Stimulated activated CD8-positive, alpha-beta memory T cell treated with anti-CD3 and anti-CD28 coated beads, Interleukin-15, amount 100 ng/mL, for 24 hours (primary cell): ENCODE measurements around the gene APOBEC3B.
"Not testable (repeated sequence)": the region's sequence is repeated elsewhere in the genome, so short reads cannot be mapped to it uniquely, and the experiment has no call there.

Experiments
- DNase-seq: peaks from one replicate; pipeline ENCODE4 v3.0.0-alpha.2; 2020; ENCODE audit warnings: low read depth

APOBEC3B gene

DNA sequence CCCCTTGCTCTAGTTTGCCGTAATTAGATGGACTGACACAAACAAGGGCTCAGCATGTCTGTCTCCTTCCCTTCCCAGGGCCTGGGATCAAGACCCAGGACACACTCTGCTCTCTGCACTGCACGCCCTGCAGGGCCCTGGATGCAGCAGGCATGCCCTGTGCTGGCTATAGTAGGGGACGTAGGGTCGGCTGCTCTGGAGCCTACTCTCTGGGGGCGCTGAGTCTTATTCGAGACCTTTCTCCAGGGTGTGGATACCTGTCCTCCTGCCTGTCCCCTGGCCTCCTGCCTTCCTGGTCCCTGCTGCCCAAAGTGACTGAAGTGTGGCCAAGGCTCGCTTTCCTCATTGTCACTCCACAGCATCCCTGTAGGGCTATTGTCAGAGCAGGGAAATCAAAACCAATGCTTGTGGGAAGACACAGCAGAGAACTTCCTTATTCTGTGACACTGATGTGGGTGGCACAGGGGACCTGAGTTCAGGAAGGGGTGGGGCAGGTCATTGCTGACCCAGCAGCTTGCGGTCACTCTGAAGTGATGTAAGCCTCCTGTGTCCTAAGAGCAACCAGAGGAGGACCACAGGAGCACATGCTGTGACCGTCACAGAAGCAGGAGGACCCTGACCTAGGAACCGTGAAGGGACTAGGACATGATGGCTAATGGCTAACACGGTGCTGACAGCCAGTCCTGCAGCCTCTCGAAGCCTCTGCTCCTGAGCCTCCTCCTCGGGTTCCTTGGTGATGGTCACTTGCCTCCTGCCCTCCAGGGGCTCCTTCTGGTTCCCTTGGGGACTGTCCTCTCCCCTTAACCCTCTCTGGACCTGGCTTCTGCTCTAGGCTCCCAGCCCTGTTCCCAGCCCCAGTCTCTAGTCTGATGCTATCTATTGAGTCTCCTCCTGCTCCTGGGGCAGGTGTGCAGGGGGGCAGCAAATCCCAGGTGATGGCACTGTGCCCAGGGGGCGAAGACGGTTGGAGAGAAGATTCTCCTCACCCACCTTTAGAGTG is 14.4 kb upstream of the APOBEC3B start:
- DNase-seq = no peak

DNA sequence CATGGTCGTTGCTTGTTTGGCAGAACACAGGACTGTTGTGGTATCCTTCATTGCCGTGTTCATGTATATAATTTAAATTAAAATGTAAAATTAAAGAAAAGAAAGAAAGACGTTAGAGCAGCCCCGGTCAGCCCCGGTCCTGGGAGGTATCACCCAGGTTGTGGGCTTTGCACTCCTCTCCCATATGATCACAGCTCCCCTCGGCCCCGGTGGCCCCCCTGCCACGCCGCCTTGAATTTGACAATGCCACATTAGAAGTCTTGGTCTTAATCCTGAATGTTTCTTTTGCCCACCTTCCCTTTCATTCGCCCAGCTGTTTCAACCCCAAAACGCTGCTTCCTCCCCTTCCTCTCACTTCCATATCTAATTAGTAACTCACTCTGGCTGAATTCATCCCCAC is 13.3 kb upstream of the APOBEC3B start:
- DNase-seq = no peak

DNA sequence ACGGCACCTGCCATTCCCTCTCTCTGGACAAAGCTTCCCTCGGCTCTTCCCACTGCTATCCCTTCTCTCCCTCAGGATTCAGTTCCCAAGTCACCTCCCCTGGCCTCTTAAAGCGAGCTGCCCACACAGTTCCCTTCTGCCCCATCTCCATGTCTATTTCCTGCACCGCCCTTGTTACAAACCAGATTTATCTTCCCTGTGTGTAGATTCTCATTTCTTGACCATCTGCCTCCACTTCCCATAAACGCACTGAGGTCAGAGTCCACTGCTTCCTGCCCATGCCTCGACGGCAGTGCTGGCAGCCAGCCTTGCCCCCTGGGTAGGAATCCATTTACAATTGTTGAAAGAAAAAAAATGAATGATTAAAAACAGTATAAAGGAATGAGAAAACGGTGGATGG is 11.6 kb upstream of the APOBEC3B start:
- DNase-seq = no peak

DNA sequence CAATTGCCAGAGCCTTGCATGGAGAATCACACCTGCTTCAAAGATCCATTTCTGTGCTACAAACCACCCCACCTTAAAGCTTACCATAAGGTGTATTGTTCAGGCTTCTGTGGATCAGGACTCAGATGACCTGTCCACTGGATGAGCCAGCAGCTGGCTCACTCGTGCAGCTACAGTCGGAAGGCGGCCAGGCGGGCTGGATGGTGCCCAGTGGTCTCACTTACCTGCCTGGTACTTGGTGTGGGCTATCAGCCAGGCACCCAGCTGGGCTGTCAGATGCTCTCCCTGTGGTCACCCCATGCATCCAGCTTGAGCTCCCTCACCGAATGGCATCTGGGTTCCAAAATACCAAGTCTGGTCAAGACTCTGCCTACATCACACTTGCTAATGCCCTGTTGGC is 10.9 kb upstream of the APOBEC3B start:
- DNase-seq = no peak

DNA sequence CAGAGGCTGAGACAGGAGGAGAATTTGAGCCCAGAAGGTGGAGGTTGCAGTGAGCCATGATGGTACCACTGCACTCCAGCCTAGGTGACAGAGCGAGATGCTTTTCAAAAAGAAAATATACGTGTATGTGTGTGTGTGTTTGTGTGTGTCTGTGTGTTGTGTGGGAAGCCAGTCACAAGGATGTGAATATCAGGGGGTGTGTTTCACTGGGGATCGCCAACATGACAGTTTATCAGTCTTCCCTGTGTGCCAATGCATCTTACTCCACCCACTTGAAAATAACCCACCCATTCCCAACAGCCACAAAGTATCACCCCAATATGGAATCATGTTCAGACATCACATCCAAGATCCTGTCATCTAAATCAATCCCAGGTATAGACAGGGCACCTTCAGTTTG is 10.4 kb upstream of the APOBEC3B start:
- no peak for DNase-seq

DNA sequence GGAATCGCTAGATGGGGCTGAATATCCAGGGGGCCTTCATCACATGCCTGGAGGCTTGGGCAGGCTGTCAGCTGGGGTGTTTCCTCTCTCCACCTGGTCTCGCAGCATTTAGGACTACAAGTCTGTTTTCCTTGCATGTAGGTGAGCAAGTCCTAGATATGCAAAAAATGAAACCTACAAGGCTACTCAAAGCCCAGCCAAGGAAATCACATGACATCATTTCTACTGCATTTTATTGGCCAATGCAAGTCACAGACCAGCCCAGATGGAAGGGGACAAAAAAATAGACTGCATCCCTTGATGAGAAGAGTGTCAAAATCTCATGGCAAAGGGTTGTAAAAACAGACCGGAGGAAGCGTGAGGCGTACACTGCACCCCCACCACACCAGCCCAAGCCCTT is 9.6 kb upstream of the APOBEC3B start:
- no peak for DNase-seq

DNA sequence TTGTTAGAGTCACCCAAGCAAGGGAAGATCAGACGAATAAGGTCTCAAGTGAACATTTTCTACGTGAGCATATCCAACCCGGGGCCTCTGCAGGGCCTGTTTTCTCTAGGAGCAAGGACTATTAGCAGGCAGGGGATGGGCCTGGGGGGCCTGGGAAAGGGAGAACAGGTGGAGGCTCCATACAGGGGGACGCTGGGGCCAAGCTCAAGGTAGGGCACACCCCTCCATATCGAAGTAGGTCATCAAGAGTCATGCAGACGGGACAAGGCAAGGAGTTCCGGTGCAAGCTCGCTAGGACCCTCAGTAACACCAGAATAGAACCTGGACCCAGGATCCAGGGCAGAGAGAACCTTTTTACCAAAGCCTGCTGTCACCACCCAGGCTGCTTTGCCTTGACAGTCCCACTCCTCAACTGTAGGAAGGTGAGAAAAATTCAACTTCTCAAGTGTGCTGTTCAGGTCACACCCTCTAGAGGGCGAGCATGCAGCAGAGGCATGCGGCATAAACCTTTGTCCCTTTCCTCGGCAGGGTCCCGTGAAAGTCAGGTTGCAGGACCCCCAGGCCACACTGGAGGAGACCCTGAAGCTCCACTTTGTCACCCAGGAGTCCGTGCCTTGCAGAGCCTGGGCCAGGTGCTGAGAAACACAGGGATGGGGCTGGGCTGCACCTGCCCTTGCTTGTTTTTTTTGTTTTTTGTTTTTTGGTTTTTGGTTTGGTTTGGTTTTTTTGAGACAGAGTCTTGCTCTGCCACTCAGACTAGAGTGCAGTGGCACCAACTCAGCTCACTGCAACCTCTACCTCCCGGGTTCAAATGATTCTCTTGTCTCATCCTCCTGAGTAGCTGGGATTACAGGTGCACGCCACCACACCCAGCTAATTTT is 8.6 kb upstream of the APOBEC3B start:
- no peak for DNase-seq

DNA sequence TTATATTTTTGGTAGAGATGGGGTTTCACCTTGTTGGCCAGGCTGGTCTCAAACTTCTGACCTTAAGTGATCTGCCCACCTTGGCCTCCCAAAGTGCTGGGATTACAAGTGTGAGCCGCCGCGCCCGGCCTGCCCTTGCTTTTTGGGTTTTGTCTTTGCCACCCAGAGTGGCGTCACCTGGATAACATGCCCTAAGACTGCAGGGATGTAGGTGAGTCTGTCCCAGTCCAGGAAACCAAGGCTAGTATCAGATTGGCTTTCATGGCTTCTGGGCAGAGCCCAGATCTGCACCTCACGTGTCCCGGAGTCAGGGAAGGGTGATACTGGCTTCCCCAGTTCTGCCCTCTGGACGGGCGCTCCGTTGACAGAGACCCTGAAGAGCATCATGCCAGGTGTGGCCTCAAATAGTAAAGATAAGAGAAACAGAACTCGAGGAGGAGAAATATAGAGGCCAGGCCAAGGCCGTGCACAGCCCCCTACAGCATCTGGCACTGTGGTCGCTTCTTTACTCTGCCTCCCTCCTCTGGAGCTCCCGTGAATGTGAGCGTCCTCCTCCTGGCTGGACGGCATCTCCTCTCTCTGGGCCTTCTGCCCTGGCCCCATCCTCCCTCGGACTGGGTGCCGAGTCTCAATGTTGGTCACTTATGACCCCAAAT is 7.8 kb upstream of the APOBEC3B start:
- DNase-seq = no peak

DNA sequence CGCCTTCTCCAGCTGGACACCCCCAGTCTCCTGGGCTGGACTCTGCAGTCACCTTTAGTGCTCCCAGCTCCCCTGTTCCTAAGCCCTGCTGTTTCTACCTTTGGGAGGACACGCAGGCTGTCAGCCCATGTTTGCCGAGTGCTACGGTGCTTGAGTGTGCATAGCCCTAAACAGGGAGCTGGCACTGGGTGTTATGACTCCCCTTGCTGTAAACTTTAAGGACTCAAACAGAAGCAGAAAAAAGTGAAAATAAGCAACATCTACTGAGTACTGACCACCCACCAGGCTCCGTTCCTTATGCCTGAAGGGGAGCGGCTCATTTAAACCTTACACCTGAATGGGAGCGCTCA is 7.3 kb upstream of the APOBEC3B start:
- no peak for DNase-seq

DNA sequence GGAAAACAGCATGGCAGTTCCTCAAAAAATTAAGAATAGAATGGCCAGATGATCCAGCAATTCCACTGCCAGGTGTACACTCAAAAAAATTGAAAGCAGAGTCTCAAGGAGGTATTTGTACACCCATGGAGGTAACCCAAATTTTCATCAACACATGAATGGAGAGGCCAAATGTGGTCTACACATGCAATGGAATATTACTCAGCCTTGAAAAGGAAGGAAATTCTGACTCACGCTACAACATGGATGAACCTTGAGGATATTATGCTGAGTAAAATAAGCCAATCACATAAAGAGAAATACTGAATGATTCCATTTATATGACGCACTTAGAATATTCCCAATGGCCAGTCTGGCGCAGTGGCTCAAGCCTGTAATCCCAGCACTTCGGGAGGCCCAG is 4.9 kb upstream of the APOBEC3B start:
- not testable (repeated sequence) for DNase-seq

DNA sequence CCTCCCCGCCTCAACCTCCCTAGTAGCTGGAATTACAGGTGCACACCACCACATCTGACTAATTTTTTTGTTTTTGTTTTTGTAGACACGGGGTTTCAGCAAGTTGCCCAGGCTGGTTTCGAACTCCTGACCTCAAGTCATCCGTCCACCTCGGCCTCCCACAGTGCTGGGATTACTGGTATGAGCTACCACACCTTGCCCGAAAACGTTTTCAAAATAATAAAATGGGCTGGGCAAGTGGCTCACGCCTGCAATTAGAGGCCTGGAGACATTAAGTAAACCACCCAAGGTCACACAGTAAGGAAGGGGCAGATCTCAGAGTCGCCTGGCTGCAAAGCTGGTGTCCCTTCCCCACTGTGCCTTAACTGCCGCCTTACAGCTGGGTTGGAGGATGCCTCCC is 1.6 kb upstream of the APOBEC3B start:
- DNase-seq = not testable (repeated sequence)

DNA sequence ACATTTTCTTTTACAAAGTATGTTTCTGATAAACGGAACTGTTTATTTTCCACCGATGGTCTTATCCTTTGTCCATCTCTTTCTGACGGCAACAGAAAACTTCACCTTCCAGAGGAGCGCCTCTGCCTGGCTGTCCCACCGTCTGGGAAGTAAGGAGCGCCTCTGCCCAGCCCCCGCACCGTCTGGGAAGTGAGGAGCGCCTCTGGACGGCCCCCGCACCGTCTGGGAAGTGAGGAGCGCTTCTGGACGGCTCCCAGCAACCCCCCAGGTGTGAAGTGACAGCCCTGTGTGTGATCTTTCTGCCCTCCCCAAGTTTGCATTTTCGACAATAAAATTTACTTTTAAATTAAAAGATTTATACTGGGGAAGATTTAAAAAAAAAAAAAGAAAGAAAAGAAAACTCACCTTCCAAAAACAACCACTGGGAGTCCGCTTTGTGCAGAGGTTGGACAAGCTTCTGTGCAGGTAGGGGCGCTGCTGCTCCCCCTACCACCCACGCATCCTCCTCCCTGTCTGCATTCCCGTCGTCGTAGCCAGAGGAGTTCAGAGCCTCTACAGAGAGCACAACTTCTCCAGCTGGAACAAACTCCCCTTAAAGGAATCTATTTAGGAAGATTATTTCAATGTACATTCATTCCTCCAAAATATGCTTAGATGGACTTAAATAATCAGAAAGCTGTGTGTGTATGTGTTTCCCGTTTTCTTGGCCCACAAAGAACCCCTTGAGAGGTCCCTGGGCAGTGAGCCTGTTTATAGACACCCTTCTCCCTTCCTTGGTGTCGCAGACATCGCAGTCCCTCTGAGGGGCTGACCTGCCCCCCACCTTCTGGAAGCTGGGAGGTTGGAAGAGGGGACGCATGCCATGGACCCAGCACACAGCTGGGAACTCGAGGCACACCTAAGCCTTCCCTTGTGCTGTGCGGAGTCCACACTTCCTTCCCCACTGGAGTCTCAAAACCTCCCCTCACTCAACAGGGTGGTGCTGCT is 849 bp upstream of the APOBEC3B start:
- DNase-seq = no peak

DNA sequence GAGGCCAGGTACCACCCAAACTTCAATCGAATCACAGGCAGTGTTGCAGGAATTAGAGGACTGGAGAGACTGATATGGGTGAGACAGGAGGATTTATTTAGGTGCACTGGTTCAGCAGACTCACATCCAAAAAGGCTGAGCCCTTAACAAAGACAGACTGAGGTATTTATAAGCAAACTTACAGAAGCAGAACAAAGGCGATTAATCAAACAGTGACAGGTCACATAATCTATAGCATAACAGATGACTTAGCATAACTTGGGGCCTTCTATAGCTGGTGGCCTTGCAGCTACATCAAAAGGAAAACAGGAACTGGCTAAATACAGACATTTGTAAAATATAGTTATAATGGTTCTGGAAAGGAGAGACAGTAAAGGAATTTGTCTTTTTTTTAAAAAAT is 2.1 kb downstream of the APOBEC3B start:
- DNase-seq = no peak

DNA sequence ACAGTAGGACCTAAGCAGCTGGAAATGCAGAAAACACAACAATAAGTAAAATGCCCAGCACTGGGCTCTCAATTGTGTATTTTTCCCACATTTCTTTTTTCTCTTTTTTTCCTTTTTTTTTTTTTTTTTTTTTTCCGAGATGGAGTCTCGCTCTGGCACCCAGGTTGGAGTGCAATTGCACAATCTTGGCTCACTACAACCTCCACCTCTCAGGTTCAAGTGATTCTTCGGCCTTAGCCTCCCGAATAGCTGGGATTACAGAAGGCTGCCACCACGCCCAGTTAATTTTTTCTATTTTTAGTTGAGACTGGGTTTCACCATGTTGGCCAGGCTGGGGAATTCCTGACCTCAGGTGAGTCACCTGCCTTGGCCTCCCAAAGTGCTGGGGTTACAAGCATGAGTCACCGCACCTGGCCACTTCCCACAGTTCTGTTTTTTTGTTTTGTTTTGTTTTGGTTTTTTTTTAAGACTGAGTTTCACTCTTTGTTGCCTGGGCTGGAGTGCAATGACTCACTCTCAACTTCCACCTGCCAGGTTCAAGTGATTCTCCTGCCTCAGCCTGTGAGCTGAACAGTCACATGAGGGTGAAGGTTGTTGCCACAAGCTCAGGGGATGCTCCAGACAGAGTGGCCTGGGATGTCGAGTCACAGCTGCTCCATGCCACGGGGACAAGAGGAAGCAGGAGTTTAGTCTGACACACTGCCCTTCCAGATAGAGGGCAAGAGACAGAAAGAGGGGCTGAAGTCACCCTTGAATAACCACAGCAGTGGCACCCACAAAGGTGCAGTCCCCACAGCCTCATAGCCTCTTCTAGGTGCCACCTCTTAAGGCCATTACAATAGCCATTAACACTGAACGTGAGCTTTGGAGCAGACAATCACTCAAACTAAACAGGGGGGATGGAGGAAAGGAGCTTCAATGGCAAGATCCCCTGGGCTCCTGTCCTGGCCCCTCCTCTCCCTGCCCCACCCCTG is 2.9 kb downstream of the APOBEC3B start:
- DNase-seq = not testable (repeated sequence)

DNA sequence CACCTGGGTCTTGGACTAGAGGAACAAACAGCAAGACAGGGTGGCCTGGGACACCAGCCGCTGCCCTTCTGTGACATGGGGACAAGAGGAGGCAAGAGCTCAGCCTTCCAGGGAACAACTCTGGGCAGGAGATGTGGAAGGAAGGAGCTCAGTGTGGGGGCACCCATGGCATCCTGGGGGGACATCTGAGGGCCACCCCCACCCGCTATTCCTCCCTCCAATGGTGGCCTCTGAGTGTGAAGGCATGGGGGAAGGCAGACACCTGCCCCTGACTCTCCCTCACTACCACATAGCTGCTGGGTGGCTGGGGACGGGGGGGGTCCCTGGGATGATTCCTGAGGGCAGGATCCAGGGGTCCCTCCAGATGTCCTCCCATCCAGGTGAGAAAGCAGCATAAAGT is 4.5 kb downstream of the APOBEC3B start:
- no peak for DNase-seq

DNA sequence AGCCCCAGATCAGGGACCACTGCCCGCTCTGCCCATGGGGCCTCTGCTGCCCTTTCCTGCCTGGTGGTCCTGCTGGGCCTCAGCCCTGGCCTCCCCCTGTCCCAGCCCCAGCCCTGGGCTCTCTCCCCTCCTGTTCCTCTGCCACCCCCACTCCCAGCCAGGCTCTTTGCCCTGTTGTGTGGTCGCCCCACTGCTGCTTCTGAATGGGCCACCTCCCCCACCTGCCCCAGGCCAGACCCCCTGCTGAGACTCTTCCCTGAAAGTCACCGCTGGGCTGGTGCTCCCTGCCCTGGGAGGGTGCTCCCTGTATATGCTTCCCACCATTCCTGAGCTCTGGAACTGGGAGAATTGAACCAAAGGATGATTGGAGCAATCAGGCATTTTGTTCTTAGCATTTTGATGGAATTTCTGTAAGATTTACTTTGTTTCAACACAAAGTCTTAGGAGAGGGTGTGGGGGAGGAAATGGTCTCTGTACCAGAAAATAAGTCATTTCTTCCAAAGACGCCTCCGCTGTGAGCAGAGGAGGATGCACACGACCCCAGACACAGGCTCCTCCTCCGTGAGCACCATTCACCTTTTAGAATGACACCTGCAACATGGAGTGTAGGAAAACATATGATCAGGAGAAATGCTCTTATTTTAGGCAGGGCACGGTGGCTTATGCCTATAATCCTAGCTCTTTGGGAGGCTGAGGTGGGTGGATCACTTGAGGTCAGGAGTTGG is 5.2 kb downstream of the APOBEC3B start:
- DNase-seq = no peak

DNA sequence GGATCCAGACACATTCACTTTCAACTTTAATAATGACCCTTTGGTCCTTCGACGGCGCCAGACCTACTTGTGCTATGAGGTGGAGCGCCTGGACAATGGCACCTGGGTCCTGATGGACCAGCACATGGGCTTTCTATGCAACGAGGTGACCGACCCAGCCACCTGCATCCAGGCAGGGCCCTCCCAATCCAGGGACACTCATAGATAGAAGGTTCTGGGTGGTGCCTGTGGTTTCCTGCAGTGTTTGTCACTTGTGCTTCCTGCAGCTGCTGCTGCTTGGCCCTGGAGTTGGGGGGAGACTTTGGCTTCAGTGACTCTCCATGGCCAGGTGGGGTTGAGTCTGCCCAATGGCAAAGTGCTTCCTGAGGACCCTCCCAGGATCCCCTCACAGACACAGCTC is 7.3 kb downstream of the APOBEC3B start:
- no peak for DNase-seq

DNA sequence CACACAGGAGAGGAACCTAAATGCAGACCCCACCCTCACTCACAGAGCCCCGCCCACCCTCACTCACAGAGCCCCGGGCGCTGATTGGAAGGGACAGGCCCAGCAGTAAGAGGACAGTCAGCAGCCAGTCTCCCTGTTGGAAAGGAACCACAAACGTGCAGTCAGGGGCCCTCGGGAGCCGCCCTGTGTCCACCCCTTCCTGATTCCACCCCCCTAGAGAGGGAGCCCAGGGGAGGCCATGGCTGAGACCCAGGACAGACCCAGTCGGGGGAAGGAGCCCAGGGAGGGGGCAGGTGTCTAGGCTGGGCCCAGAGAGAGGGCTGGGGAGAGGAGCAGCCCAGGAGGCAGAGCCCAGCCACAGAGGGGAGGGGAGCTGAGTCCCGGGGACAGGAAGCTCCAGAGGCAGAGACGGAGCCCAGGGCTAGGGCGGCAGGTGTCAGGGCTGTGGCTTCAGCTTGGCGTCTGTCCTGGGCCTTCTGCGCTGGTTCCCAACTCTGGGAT is 10.8 kb downstream of the APOBEC3B start:
- DNase-seq = not testable (repeated sequence)

DNA sequence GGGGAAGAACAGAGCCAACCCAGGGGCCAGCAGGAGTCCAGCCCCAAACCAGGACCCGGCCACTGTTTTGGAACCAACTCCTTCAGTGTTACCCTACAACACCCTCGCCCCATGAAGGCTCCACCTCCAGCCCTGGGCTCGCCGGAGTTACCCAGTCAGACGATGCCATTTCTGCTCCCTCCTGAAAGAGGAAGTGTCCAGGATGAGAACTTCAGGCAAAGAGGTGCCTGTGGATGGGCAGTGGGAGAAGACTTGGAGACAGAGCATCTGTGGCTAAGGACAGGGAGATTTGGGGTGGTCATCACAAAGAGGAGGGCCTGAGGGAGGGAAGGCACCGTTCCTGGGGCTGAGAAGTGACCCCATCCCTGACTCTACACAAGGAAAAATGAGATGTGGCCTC is 14.0 kb downstream of the APOBEC3B start:
- no peak for DNase-seq
